GM18907 (cell line): ENCODE results near the gene LENG1.
"Not testable (repeated sequence)": the region's sequence is repeated elsewhere in the genome, so short reads cannot be mapped to it uniquely, and the experiment has no call there.

Experiments
- ATAC-seq: cut with Tn5 transposase; IDR thresholded peaks from one replicate; pipeline ENCODE4 v1.9.1; 2021; ENCODE audit warnings: mild to moderate bottlenecking, moderate library complexity; ENCODE audit not compliant: unreplicated experiment

LENG1 gene

GRCh38 chr19:54159352-54160181 is at the start of gene LENG1:
LENG1 (minus strand) TSS chr19:54159721; CDS start chr19:54159695, 26 bp downstream.
- ATAC-seq, result peak; percentile 90

- ATAC-seq, result no peak
These were observed 49.2 kb upstream of the LENG1 start for GRCh38 chr19:54208784-54209057.

GRCh38 chr19:54207983-54208783 is 48.7 kb upstream of the LENG1 start:
- ATAC-seq, result peak; percentile 39

GRCh38 chr19:54207676-54207982 is 48.1 kb upstream of the LENG1 start:
- ATAC-seq, result no peak

- not testable (repeated sequence) for ATAC-seq
These were observed 47.7 kb upstream of the LENG1 start for GRCh38 chr19:54207193-54207592.

- ATAC-seq, result no peak
These were observed 47.3 kb upstream of the LENG1 start for GRCh38 chr19:54206831-54207177.

GRCh38 chr19:54206030-54206830 is 46.7 kb upstream of the LENG1 start:
- ATAC-seq, result no peak

GRCh38 chr19:54204767-54205468 is 45.4 kb upstream of the LENG1 start:
- no peak for ATAC-seq

- ATAC-seq, result no peak
These were observed 43.7 kb upstream of the LENG1 start for GRCh38 chr19:54203151-54203611.

- ATAC-seq, result no peak
These were observed 42.5 kb upstream of the LENG1 start for GRCh38 chr19:54201980-54202379.

- ATAC-seq, result no peak
These were observed 41.7 kb upstream of the LENG1 start for GRCh38 chr19:54201172-54201701.

GRCh38 chr19:54199401-54199800 is 39.9 kb upstream of the LENG1 start:
- no peak for ATAC-seq

GRCh38 chr19:54197121-54197520 is 37.6 kb upstream of the LENG1 start:
- ATAC-seq, result no peak

GRCh38 chr19:54196536-54196935 is 37.0 kb upstream of the LENG1 start:
- ATAC-seq, result no peak

GRCh38 chr19:54194463-54194862 is 34.9 kb upstream of the LENG1 start:
- ATAC-seq, result not testable (repeated sequence)

- no peak for ATAC-seq
These were observed 33.5 kb upstream of the LENG1 start for GRCh38 chr19:54193011-54193410.

- no peak for ATAC-seq
These were observed 32.4 kb upstream of the LENG1 start for GRCh38 chr19:54191811-54192453.

- peak; percentile 33 for ATAC-seq
These were observed 31.7 kb upstream of the LENG1 start, which contains the start of gene TSEN34 for GRCh38 chr19:54191011-54191810. TSEN34 (plus strand) TSS chr19:54191308; CDS start chr19:54191365, 57 bp downstream.

- peak; percentile 55 for ATAC-seq
These were observed 31.0 kb upstream of the LENG1 start for GRCh38 chr19:54190503-54191010.
